WTC11 (cell line): ENCODE measurements around the gene AATK. TPM values are rescaled to one million over a fixed set of nuclear protein-coding genes. Genes with fewer than 3 reads are reported as not detected.

Experiments used
- ATAC-seq: fragments of 200-7000 bp; cut with Tn5 transposase; 2 replicates; pipeline ENCODE4 v1.10.0; 2021; ENCODE audit warnings: mild to moderate bottlenecking, moderate library complexity
- CTCF ChIA-PET: fragments of 300-600 bp; sonication (Branson Sonifier 250); formaldehyde crosslinking; loops from one replicate; lab custom pipeline; 2021; ENCODE audit warnings: antibody characterized with exemption; lab: Charles Lee
- POLR2A ChIA-PET: fragments of 350-600 bp; sonication (Branson Sonifier 250); formaldehyde crosslinking; loops from one replicate; lab custom pipeline; 2021; ENCODE audit warnings: antibody characterized with exemption; lab: Charles Lee
- DNase-seq: peaks from one replicate; pipeline ENCODE4 v3.0.0; 2021; ENCODE audit warnings: low spot score
- H3K27ac Mint-ChIP-seq: 2 replicates; pipeline ENCODE4 v1.8.0; 2021; ENCODE audit warnings: mixed read lengths
- H3K27me3 Mint-ChIP-seq: 2 replicates; pipeline ENCODE4 v1.8.0; 2021; ENCODE audit warnings: low read depth, mild to moderate bottlenecking, moderate library complexity, mixed read lengths
- H3K36me3 Mint-ChIP-seq: 2 replicates; pipeline ENCODE4 v1.8.0; 2021; ENCODE audit warnings: mixed read lengths
- H3K4me1 Mint-ChIP-seq: 2 replicates; pipeline ENCODE4 v1.8.0; 2022; ENCODE audit warnings: mixed read lengths
- H3K4me3 Mint-ChIP-seq: 2 replicates; pipeline ENCODE4 v1.8.0; 2021; ENCODE audit warnings: mild to moderate bottlenecking, moderate library complexity, mixed read lengths
- H3K9me3 Mint-ChIP-seq: 2 replicates; pipeline ENCODE4 v1.8.0; 2021; ENCODE audit warnings: mixed read lengths
- AR ChIP-seq: fragments of 250-450 bp; sonication (Bioruptor Pico); IDR thresholded peaks from 2 replicates; pipeline ENCODE4 v1.9.0; 2021; ENCODE audit warnings: mild to moderate bottlenecking
- CREM ChIP-seq: sonication (generic); formaldehyde crosslinking; IDR thresholded peaks from 2 replicates; pipeline ENCODE4 v1.8.1; 2022; ENCODE audit warnings: mild to moderate bottlenecking, missing genetic modification reagents, moderate library complexity
- E2F1 ChIP-seq: sonication (generic); formaldehyde crosslinking; IDR thresholded peaks from 2 replicates; pipeline ENCODE4 v1.8.0; 2022; ENCODE audit warnings: mild to moderate bottlenecking, missing genetic modification reagents
- ESRRA ChIP-seq: sonication (generic); formaldehyde crosslinking; IDR thresholded peaks from 2 replicates; pipeline ENCODE4 v1.8.1; 2022; ENCODE audit warnings: mild to moderate bottlenecking, missing genetic modification reagents, borderline replicate concordance
- FOXP4 ChIP-seq: sonication (generic); formaldehyde crosslinking; IDR thresholded peaks from 2 replicates; pipeline ENCODE4 v1.8.0; 2022; ENCODE audit warnings: mild to moderate bottlenecking, missing genetic modification reagents
- HMGXB4 ChIP-seq: sonication (generic); formaldehyde crosslinking; IDR thresholded peaks from 2 replicates; pipeline ENCODE4 v1.8.1; 2023; ENCODE audit warnings: mild to moderate bottlenecking, moderate library complexity, missing genetic modification reagents
- IRF1 ChIP-seq: sonication (generic); formaldehyde crosslinking; IDR thresholded peaks from 2 replicates; pipeline ENCODE4 v1.8.0; 2023; ENCODE audit warnings: missing genetic modification reagents
- IRF2 ChIP-seq: sonication (generic); formaldehyde crosslinking; IDR thresholded peaks from 2 replicates; pipeline ENCODE4 v1.8.0; 2022; ENCODE audit warnings: low read depth, missing genetic modification reagents, borderline replicate concordance
- JAZF1 ChIP-seq: fragments of 250-450 bp; sonication (Bioruptor Pico); IDR thresholded peaks from 2 replicates; pipeline ENCODE4 v1.9.0; 2021; ENCODE audit warnings: moderate library complexity, mild to moderate bottlenecking, inconsistent platforms
- MLX ChIP-seq: sonication (generic); formaldehyde crosslinking; IDR thresholded peaks from 2 replicates; pipeline ENCODE4 v1.8.1; 2023; ENCODE audit warnings: mild to moderate bottlenecking, missing genetic modification reagents, moderate library complexity
- TEAD1 ChIP-seq: sonication (generic); formaldehyde crosslinking; IDR thresholded peaks from 2 replicates; pipeline ENCODE4 v1.8.0; 2022; ENCODE audit warnings: mild to moderate bottlenecking, missing genetic modification reagents
- TP53 ChIP-seq: sonication (generic); formaldehyde crosslinking; IDR thresholded peaks from 2 replicates; pipeline ENCODE4 v1.8.1; 2023; ENCODE audit warnings: mild to moderate bottlenecking, missing genetic modification reagents
- ZBTB21 ChIP-seq: sonication (generic); formaldehyde crosslinking; IDR thresholded peaks from 2 replicates; pipeline ENCODE4 v1.8.1; 2023; ENCODE audit warnings: mild to moderate bottlenecking, missing genetic modification reagents, borderline replicate concordance
- ZBTB43 ChIP-seq: sonication (generic); formaldehyde crosslinking; IDR thresholded peaks from 2 replicates; pipeline ENCODE4 v1.8.1; 2023; ENCODE audit warnings: mild to moderate bottlenecking, missing genetic modification reagents
- ZNF219 ChIP-seq: sonication (generic); formaldehyde crosslinking; IDR thresholded peaks from 2 replicates; pipeline ENCODE4 v1.8.0; 2023; ENCODE audit warnings: missing genetic modification reagents, mild to moderate bottlenecking, borderline replicate concordance
- ZNF263 ChIP-seq: sonication (generic); formaldehyde crosslinking; IDR thresholded peaks from 2 replicates; pipeline ENCODE4 v1.8.1; 2022; ENCODE audit warnings: low read depth, mild to moderate bottlenecking, moderate library complexity, missing genetic modification reagents
- total RNA-seq: library from RNA; stranded (reverse); gene quantifications from 3 replicates; pipeline ENCODE4 v1.2.3, GENCODE V29; 2021

The AATK gene
- total RNA-seq, 1 experiment from 2014 or later = 2.9 TPM

- TF ChIP-seq TP53 (CRISPR knock-in tag) (no peak), ZNF219 (CRISPR knock-in tag) (no peak), HMGXB4 (CRISPR knock-in tag) (no peak), ZBTB21 (no peak), IRF2 (no peak), IRF1 (CRISPR knock-in tag) (no peak), AR (CRISPR knock-in tag) (no peak), CREM (CRISPR knock-in tag) (no peak), MLX (CRISPR knock-in tag) (no peak), ZBTB43 (CRISPR knock-in tag) (no peak)
Observed at GRCh38 chr17:81092518-81093095, 73.4 kb downstream of the AATK start (continued).

- Mint-ChIP-seq H3K36me3 (no peaks in the 10 kb centered on the region), H3K27ac (no peak overlapping the region; the same call in 1 of the 2 replicates), H3K4me1 (peaks cover 22% of the 10 kb centered on the region), H3K4me3 (no peak overlapping the region), H3K27me3 (no peaks in the 10 kb centered on the region), H3K9me3 (no peaks in the 10 kb centered on the region)
- no peak for TF ChIP-seq FOXP4 (CRISPR knock-in tag)
- no peak for DNase-seq
- ChIA-PET CTCF (interaction anchor here (1.0 to 2.7 kb wide), 2 partner anchors 10 to 25 kb away, joined by 3 to 16 read pairs; no protein-coding TSS in a partner anchor), POLR2A (interaction anchor here (0.6 kb wide), 1 partner anchor 619 kb away, joined by 3 read pairs; no protein-coding TSS in a partner anchor)
- ATAC-seq = no peak
Observed at GRCh38 chr17:81091774-81092517, 74.1 kb downstream of the AATK start.

- H3K9me3 Mint-ChIP-seq = no peaks in the 10 kb centered on the region
- POLR2A ChIA-PET = interaction anchor here (0.6 kb wide), 2 partner anchors 620 to 1378 kb away, joined by 3 read pairs; no protein-coding TSS in a partner anchor
- DNase-seq = no peak
- no peak overlapping the region for H3K27ac Mint-ChIP-seq
- peaks cover 19% of the 10 kb centered on the region for H3K4me1 Mint-ChIP-seq
- CTCF ChIA-PET = interaction anchor here (1.0 to 2.7 kb wide), 5 partner anchors 11 to 102 kb away, joined by 3 to 16 read pairs (median 6); no protein-coding TSS in a partner anchor
- no peaks in the 10 kb centered on the region for H3K27me3 Mint-ChIP-seq
- no peaks in the 10 kb centered on the region for H3K36me3 Mint-ChIP-seq
- ATAC-seq = no peak
- no peak overlapping the region for H3K4me3 Mint-ChIP-seq
- TF ChIP-seq ZNF263 (CRISPR knock-in tag) (no peak), ESRRA (CRISPR knock-in tag) (no peak), E2F1 (CRISPR knock-in tag) (no peak), JAZF1 (CRISPR knock-in tag) (no peak), TP53 (CRISPR knock-in tag) (no peak), TEAD1 (CRISPR knock-in tag) (no peak), FOXP4 (CRISPR knock-in tag) (no peak)
Observed at GRCh38 chr17:81091154-81091553, 74.9 kb downstream of the AATK start.
